Loucy (cell line): Measurements from ENCODE around the gene SUPT20HL2.
A peak's percentile ranks its signal among the peaks of the same experiment; 100 is the strongest.

Experiments used
- H2AFZ ChIP-seq: fragments of 200-600 bp; sonication (generic); 2 replicates; pipeline ENCODE4 v1.6.0; 2016; ENCODE audit warnings: antibody characterized with exemption, mild to moderate bottlenecking, low read length, moderate library complexity
- H3F3A ChIP-seq: fragments of 200-600 bp; 2 replicates; pipeline ENCODE4 v1.6.0; 2016; ENCODE audit warnings: antibody characterized with exemption, low read depth, mild to moderate bottlenecking
- H3K27me3 ChIP-seq: fragments of 200-600 bp; sonication (generic); 2 replicates; pipeline ENCODE4 v1.6.1; 2014; ENCODE audit warnings: low read length, mild to moderate bottlenecking; ENCODE audit not compliant: insufficient read depth, poor library complexity, severe bottlenecking
- H3K36me3 ChIP-seq: fragments of 200-600 bp; sonication (generic); 2 replicates; pipeline ENCODE4 v1.6.1; 2016; ENCODE audit warnings: low read length; ENCODE audit not compliant: insufficient read depth
- H3K4me1 ChIP-seq: fragments of 200-600 bp; sonication (generic); 2 replicates; pipeline ENCODE4 v1.5.1; 2014; ENCODE audit warnings: low read length, mild to moderate bottlenecking; ENCODE audit not compliant: insufficient read depth, poor library complexity, severe bottlenecking
- H3K4me2 ChIP-seq: fragments of 200-600 bp; sonication (generic); 2 replicates; pipeline ENCODE4 v1.6.0; 2014; ENCODE audit warnings: antibody characterized with exemption, low read length, low read depth, mild to moderate bottlenecking; ENCODE audit not compliant: poor library complexity, severe bottlenecking
- H3K4me3 ChIP-seq: fragments of 200-600 bp; sonication (generic); 2 replicates; pipeline ENCODE4 v1.5.1; 2014; ENCODE audit warnings: low read length, mild to moderate bottlenecking, mixed read lengths; ENCODE audit not compliant: poor library complexity, severe bottlenecking
- H3K79me2 ChIP-seq: fragments of 200-600 bp; sonication (generic); 2 replicates; pipeline ENCODE4 v1.6.1; 2014; ENCODE audit warnings: low read length; ENCODE audit not compliant: insufficient read depth
- H3K9ac ChIP-seq: fragments of 200-600 bp; sonication (generic); 2 replicates; pipeline ENCODE4 v1.6.0; 2014; ENCODE audit warnings: mild to moderate bottlenecking, low read depth, low read length, moderate library complexity; ENCODE audit not compliant: poor library complexity, severe bottlenecking
- H3K9me2 ChIP-seq: fragments of 200-600 bp; sonication (generic); replicated peaks from 2 replicates; pipeline ENCODE4 v1.6.1; 2016; ENCODE audit warnings: low read depth, low read length, mixed read lengths
- H3K9me3 ChIP-seq: fragments of 200-600 bp; sonication (generic); 2 replicates; pipeline ENCODE4 v1.6.1; 2014; ENCODE audit warnings: mild to moderate bottlenecking, antibody characterized with exemption, low read length, low read depth; ENCODE audit not compliant: insufficient read depth
- H4K20me1 ChIP-seq: fragments of 200-600 bp; sonication (generic); 2 replicates; pipeline ENCODE4 v1.6.0; 2014; ENCODE audit warnings: antibody characterized with exemption, low read length, mild to moderate bottlenecking; ENCODE audit not compliant: insufficient read depth, poor library complexity, severe bottlenecking
- EZH2phosphoT487 ChIP-seq: fragments of 200-600 bp; IDR thresholded peaks from 2 replicates; pipeline ENCODE4 v1.6.1; 2018; ENCODE audit warnings: antibody characterized with exemption, mild to moderate bottlenecking, moderate library complexity, borderline replicate concordance
- TF ChIP-seq, protein P1 (sequence below): fragments of 200-600 bp; sonication (generic); conservative IDR thresholded peaks from 2 replicates; pipeline ENCODE4 v1.5.1; 2014; ENCODE audit warnings: mild to moderate bottlenecking, antibody characterized with exemption, low read length

SUPT20HL2 gene

DNA sequence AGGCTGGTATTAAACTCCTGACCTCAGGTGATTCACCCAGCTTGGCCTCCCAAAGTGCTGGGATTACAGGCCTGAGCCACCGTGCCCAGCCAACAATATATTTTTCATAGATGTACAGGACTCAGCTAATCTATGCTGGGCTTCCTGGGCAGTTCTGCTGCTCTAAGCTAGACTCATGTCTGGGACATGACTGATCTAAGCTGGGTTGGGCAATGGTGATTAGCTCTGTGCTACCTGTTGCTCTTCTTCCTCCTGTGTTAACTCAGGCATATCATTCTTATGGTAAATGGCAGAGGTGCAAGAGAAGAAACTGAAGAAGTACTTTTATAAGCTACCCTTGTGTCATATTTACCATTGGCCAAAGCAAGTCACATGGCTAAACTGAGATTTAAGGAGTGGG lies 11.4 kb upstream of the SUPT20HL2 start:
- Histone ChIP-seq H3K36me3 (no peaks in the 10 kb centered on the region), H3K27me3 (no peaks in the 10 kb centered on the region), H3K79me2 (no peaks in the 10 kb centered on the region), H4K20me1 (no peaks in the 10 kb centered on the region), H2AFZ (no peak overlapping the region), H3K9ac (no peak overlapping the region), H3F3A (no peaks in the 10 kb centered on the region), H3K4me1 (no peaks in the 10 kb centered on the region), H3K9me2 (no peaks in the 10 kb centered on the region), H3K4me2 (no peak overlapping the region), H3K4me3 (no peak overlapping the region), H3K9me3 (no peaks in the 10 kb centered on the region)
- TF ChIP-seq, protein P1, sequence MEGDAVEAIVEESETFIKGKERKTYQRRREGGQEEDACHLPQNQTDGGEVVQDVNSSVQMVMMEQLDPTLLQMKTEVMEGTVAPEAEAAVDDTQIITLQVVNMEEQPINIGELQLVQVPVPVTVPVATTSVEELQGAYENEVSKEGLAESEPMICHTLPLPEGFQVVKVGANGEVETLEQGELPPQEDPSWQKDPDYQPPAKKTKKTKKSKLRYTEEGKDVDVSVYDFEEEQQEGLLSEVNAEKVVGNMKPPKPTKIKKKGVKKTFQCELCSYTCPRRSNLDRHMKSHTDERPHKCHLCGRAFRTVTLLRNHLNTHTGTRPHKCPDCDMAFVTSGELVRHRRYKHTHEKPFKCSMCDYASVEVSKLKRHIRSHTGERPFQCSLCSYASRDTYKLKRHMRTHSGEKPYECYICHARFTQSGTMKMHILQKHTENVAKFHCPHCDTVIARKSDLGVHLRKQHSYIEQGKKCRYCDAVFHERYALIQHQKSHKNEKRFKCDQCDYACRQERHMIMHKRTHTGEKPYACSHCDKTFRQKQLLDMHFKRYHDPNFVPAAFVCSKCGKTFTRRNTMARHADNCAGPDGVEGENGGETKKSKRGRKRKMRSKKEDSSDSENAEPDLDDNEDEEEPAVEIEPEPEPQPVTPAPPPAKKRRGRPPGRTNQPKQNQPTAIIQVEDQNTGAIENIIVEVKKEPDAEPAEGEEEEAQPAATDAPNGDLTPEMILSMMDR = no peak
- TF ChIP-seq EZH2phosphoT487 = no peak

DNA sequence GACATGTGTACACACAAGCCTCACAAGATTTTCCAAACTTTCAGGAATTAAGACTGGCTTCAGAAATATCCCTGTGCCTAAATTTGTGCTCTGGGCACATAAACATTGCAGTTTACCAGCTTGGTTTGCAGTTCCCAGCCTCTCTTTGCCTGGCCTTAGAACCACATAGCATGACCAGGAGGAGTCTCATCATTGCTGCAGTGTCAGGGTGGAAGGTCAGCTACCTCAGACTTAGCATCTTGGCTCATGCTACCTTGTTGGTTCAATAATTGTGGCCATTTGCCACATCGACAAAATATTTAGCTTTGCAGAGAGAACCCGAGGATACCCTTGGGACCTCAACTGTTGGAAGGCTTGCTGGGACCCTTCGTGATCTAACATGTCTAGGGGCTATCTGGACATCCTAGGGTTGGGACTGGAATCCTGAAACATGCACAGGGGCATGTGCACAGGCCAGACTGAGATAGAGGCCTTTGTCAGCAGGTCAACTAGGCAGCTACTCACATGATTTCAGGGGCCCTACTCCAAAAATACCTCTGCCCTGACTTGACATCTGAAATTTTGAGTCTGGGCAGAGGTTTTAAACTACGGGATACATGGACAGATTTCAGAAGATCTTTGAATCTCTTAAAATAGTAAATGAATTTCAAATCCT lies 8.0 kb upstream of the SUPT20HL2 start:
- Histone ChIP-seq H3K9ac (no peak overlapping the region), H4K20me1 (no peaks in the 10 kb centered on the region), H3K4me1 (no peaks in the 10 kb centered on the region), H3K9me2 (no peaks in the 10 kb centered on the region), H3F3A (no peaks in the 10 kb centered on the region), H3K27me3 (no peaks in the 10 kb centered on the region), H2AFZ (0 out of 2 replicates have a peak overlapping the region, but pooled peaks have one; percentile 36), H3K79me2 (no peaks in the 10 kb centered on the region), H3K4me2 (no peak overlapping the region), H3K36me3 (no peaks in the 10 kb centered on the region), H3K4me3 (no peak overlapping the region), H3K9me3 (no peaks in the 10 kb centered on the region)
- TF ChIP-seq, protein P1 = no peak
- no peak for TF ChIP-seq EZH2phosphoT487

DNA sequence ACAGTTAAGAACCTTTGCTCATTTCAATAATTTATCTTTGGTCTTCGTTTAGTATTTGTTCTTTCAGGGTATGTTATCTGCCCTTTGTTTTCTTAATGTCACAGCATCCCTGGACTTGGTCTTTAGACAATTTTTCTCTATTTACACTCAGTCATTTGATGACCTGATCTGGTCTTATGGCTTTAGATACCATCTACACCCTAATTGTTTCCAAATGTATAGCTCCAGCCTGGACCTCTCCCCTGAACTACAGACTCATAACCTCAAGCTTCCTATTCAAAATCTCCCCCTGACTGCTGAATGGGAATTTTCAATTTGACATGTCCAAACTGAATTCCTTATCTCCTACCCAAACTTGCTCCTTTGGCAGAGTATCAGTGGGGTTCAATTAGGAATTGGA lies 3.7 kb upstream of the SUPT20HL2 start:
- no peaks in the 10 kb centered on the region for H3K27me3 ChIP-seq
- no peaks in the 10 kb centered on the region for H3K79me2 ChIP-seq
- no peaks in the 10 kb centered on the region for H4K20me1 ChIP-seq
- no peak overlapping the region for H3K4me2 ChIP-seq
- no peak overlapping the region for H3K9ac ChIP-seq
- TF ChIP-seq, protein P1 = no peak
- TF ChIP-seq EZH2phosphoT487 = no peak
- H3K9me3 ChIP-seq = no peaks in the 10 kb centered on the region
- no peaks in the 10 kb centered on the region for H3F3A ChIP-seq
- no peak overlapping the region for H2AFZ ChIP-seq
- no peak overlapping the region for H3K4me3 ChIP-seq
- H3K4me1 ChIP-seq = no peaks in the 10 kb centered on the region
- H3K9me2 ChIP-seq = no peaks in the 10 kb centered on the region
- H3K36me3 ChIP-seq = no peaks in the 10 kb centered on the region
